Mesodermal cell (in vitro differentiated cells): Measurements from ENCODE around the gene KLRC1.
"Not testable (repeated sequence)": the region's sequence is repeated elsewhere in the genome, so short reads cannot be mapped to it uniquely, and the experiment has no call there.

Source experiments
- H3K27ac ChIP-seq: 2 replicates; pipeline ENCODE4 v1.7.0; 2013; ENCODE audit warnings: mild to moderate bottlenecking, low read depth, low read length, moderate library complexity; ENCODE audit not compliant: severe bottlenecking
- H3K36me3 ChIP-seq: 2 replicates; pipeline ENCODE4 v1.7.1; 2013; ENCODE audit warnings: mild to moderate bottlenecking, low read length, moderate library complexity; ENCODE audit not compliant: control insufficient read depth, insufficient read depth
- H3K4me1 ChIP-seq: one replicate; pipeline ENCODE4 v1.7.1; 2013; ENCODE audit warnings: mild to moderate bottlenecking, low read length; ENCODE audit not compliant: insufficient read depth, control insufficient read depth, poor library complexity, severe bottlenecking
- H3K4me3 ChIP-seq: 2 replicates; pipeline ENCODE4 v1.7.0; 2013; ENCODE audit warnings: low read length, control low read depth, mild to moderate bottlenecking; ENCODE audit not compliant: insufficient read depth, poor library complexity, severe bottlenecking; ENCODE audit errors: extremely low read depth
- H3K9me3 ChIP-seq: 2 replicates; pipeline ENCODE4 v1.7.1; 2013; ENCODE audit warnings: mild to moderate bottlenecking, low read length, moderate library complexity; ENCODE audit not compliant: control insufficient read depth
- WGBS, 2 experiments: methylation state at CpG; one replicate each; pipeline ENCODE4 v1.1.5; 2013; ENCODE audit warnings: missing lambda C conversion rate in 2 of 2; ENCODE audit not compliant: insufficient coverage in 2 of 2; 5-methylcytosine and 5-hydroxymethylcytosine counted together

The KLRC1 gene

GRCh38 chr12:10455766-10456165, 2.6 kb upstream of the KLRC1 start:
- peaks cover 17% of the 10 kb centered on the region for H3K9me3 ChIP-seq
- H3K27ac ChIP-seq: no peak overlapping the region
- no peaks in the 10 kb centered on the region for H3K4me1 ChIP-seq
- H3K4me3 ChIP-seq: no peak overlapping the region
- no peaks in the 10 kb centered on the region for H3K36me3 ChIP-seq
- WGBS, 2 experiments: no CpG with 5 or more reads among the region's 1 CpG

DNA sequence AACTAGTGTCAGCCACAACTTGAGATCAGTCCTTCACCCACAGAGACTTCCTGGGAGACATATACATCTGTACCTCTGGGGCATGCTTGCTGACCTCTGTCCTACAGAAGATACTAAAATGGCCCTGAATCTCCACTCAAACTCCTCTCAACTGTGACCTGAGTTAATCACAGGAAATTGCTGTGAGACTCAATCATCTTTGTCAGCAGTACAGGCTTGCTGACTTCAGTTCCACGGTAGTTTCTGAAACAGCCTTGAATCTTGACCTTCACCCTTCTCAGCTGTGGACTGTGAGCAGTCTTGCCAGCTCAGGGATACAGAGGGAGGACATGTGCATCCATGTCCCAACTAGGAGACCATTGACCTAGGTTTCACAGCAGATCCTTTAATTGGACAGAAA, 1.4 kb upstream of the KLRC1 start:
- 92 to 100% methylated on average over 1 of the region's 1 CpG for WGBS, 2 experiments
- no peak overlapping the region for H3K27ac ChIP-seq
- H3K9me3 ChIP-seq: peaks cover 17% of the 10 kb centered on the region
- no peaks in the 10 kb centered on the region for H3K36me3 ChIP-seq
- H3K4me3 ChIP-seq: no peak overlapping the region
- no peaks in the 10 kb centered on the region for H3K4me1 ChIP-seq

DNA sequence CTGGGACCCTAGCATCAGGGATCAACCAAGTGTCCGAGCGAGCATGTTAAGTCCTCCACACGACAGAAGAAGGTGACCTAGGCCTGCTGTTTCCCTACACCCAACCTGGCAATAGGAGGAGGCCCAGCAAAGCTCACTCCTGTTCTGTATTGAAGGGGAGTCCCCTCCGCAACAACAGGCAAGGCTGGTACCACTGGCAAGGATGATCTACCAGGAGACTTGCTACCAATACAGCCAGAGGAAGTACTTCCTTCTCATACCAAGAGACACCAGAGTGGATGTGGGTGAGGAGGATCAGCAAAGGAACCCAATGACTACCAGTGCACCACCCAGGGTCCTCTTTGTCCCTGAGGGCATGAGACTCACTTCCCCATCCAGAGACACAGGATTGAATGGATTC, 4.9 kb downstream of the KLRC1 start:
- no peaks in the 10 kb centered on the region for H3K9me3 ChIP-seq
- no peak overlapping the region for H3K4me3 ChIP-seq
- H3K4me1 ChIP-seq: no peaks in the 10 kb centered on the region
- H3K36me3 ChIP-seq: no peaks in the 10 kb centered on the region
- no peak overlapping the region for H3K27ac ChIP-seq
- WGBS, 2 experiments: 83% methylated on average over 1 of the region's 4 CpGs; no CpG with 5 or more reads in 1 of the 2 experiments

GRCh38 chr12:10446052-10446451, 7.1 kb downstream of the KLRC1 start:
- not testable (repeated sequence) for H3K4me1 ChIP-seq, H3K36me3 ChIP-seq, H3K27ac ChIP-seq, H3K4me3 ChIP-seq, H3K9me3 ChIP-seq
- 86% methylated on average over 2 of the region's 5 CpGs; no CpG with 5 or more reads in 1 of the 2 experiments for WGBS, 2 experiments

DNA sequence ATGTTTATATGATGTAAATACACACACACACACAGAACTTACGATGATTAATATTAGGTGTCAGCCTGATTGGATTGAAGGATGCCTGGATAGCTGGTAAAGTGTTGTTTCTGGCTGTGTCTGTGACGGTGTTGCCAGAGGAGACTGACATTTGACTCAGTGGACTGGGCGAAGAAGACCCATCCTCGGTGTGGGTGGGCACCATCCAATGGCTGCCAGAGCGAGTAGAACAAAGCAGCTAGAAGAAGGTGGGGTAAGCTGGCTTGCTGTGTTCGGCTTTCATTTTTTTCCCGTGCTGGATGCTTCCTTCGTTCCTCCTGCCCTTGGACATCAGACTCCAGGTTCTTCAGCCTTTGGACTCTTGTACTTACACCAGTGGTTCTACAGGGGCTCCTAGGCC, 12.0 kb downstream of the KLRC1 start:
- not testable (repeated sequence) for H3K27ac ChIP-seq, H3K36me3 ChIP-seq, H3K4me1 ChIP-seq, H3K4me3 ChIP-seq, H3K9me3 ChIP-seq
- 91 to 96% methylated on average over 7 of the region's 8 CpGs for WGBS, 2 experiments

- WGBS, 2 experiments: no CpG with 5 or more reads among the region's 2 CpGs
- H3K27ac ChIP-seq, H3K9me3 ChIP-seq, H3K36me3 ChIP-seq, H3K4me3 ChIP-seq, H3K4me1 ChIP-seq: not testable (repeated sequence)
Measured at GRCh38 chr12:10439608-10440274, 13.4 kb downstream of the KLRC1 start.

DNA sequence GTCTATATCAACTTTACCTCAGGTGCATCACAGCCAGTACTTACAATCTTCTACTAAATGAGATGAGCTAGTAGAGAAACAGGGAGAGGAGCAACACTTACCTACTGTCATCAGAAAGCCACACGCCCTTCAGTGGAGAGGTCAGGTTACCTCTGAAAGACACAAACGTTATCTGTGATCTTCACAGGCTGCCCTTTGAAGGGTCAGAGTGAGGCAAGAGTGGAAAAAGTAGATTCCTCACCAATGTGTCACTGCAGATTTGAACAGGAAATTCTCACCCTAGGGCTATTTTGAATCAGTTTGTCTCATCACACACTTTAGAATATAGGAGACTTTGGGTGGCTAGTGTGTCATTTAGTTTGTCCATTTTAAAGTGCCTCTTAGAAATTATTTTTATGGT, 15.6 kb downstream of the KLRC1 start:
- H3K9me3 ChIP-seq, H3K4me3 ChIP-seq, H3K36me3 ChIP-seq, H3K4me1 ChIP-seq, H3K27ac ChIP-seq: not testable (repeated sequence)
- WGBS, 2 experiments: no CpG with 5 or more reads among the region's 2 CpGs

- H3K36me3 ChIP-seq, H3K4me3 ChIP-seq, H3K9me3 ChIP-seq, H3K4me1 ChIP-seq, H3K27ac ChIP-seq: not testable (repeated sequence)
- 80% methylated on average over 2 of the region's 3 CpGs; no CpG with 5 or more reads in 1 of the 2 experiments for WGBS, 2 experiments
Measured at GRCh38 chr12:10435816-10436215, 17.4 kb downstream of the KLRC1 start, which contains the start of gene KLRC2. Gene KLRC2, minus strand, starts transcription at chr12:10436010. Its CDS starts 24 bp downstream, at chr12:10435986.

DNA sequence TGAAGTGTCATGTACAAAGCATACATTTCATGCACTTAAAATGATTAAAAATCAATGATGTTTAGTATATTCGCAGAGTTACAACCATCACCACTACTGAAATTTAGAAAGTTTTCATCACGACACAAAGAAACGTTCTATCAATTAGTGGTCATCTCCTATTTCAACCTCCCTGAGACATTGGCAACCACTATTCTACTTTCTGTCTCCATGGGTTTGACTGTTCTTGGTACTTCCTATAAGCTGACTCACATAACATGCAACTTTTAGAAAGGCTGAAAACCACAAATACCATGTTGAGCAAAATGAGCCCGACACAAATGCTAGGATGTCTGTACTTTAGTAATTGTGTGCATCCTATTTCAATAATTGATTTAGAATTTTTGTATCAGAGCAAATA, 22.6 kb downstream of the KLRC1 start:
- H3K36me3 ChIP-seq, H3K4me1 ChIP-seq, H3K27ac ChIP-seq, H3K9me3 ChIP-seq, H3K4me3 ChIP-seq: not testable (repeated sequence)
- no CpG with 5 or more reads among the region's 4 CpGs for WGBS, 2 experiments

- not testable (repeated sequence) for H3K4me1 ChIP-seq, H3K9me3 ChIP-seq, H3K36me3 ChIP-seq, H3K27ac ChIP-seq, H3K4me3 ChIP-seq
- WGBS, 2 experiments: 96 to 100% methylated on average over 1 to 2 of the region's 8 CpGs
Measured at GRCh38 chr12:10425938-10426337, 27.2 kb downstream of the KLRC1 start.

DNA sequence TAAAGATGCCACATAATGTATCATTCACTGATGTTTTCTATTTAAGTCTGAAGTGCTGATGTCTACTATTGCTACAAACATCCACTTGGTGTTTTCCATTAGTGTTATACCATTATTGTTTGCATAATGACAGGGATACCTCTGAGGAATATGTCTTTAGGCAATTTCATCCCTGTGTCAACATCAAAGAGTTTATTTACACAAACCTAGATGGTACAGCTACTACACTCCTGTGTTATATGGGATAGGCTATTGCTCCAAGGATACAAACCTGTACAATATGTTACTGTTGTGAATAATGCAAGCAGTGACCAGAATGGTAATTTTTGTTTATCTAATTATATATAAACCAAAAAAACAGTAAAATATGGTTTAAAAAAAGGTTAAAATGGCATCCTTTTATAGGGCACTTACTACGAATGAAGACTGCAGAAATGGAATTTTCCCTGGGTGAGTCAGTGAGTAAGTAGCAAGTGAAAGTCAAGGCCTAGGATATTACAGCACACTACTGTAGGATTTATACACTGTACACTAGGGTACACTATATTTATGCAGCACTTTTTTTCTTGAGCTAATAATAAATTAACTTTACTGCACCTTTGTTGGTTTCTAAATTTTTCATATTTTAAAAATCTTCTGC, 28.8 kb downstream of the KLRC1 start:
- H3K36me3 ChIP-seq, H3K4me3 ChIP-seq, H3K27ac ChIP-seq, H3K4me1 ChIP-seq, H3K9me3 ChIP-seq: not testable (repeated sequence)
- WGBS, 2 experiments: no CpG with 5 or more reads among the region's 1 CpG
